HepG2 (cell line): Measurements from ENCODE around the gene ETV6. TPM values are rescaled to one million over a fixed set of nuclear protein-coding genes. Genes with fewer than 3 reads are reported as not detected.

Experiments
- ATAC-seq: fragments of 200-7000 bp; cut with Tn5 transposase; 3 replicates; pipeline ENCODE4 v1.9.1; 2020; ENCODE audit warnings: mild to moderate bottlenecking, moderate library complexity
- BruUV-seq: library from RNA; stranded (reverse); fragments of 400-500 nt; replicated peaks from 2 replicates; lab custom pipeline; 2021; lab: Mats Ljungman, UMichigan
- CTCF ChIA-PET: fragments of 300-600 bp; formaldehyde crosslinking; extraction: SDS; loops from one replicate; lab custom pipeline; 2021; ENCODE audit warnings: low total read pairs, inconsistent platforms, low intra/inter-chr PET ratio; lab: Yijun Ruan, JAX
- POLR2A ChIA-PET: fragments of 350-600 bp; sonication (Branson Sonifier 250); formaldehyde crosslinking; loops from one replicate; lab custom pipeline; 2020; ENCODE audit warnings: antibody characterized with exemption, inconsistent platforms; lab: Yijun Ruan, JAX
- DNase-seq: peaks from one replicate; pipeline ENCODE4 v3.0.0-alpha.2; 2015; ENCODE audit warnings: low spot score
- FAIRE-seq: peaks from 3 replicates; lab custom pipeline; 2011; peaks lifted over from hg19 to GRCh38; lab: Jason Lieb, UNC
- H2AFZ ChIP-seq: one replicate; pipeline ENCODE4 v1.6.1; 2011; ENCODE audit warnings: low read length, inconsistent platforms
- H3K27ac ChIP-seq: fragments of 300-600 bp; 3 replicates; pipeline ENCODE4 v1.8.0; 2011; ENCODE audit warnings: mixed run types, mild to moderate bottlenecking, mixed read lengths, low read length, inconsistent platforms; ENCODE audit not compliant: insufficient read depth; ENCODE audit errors: extremely low read length
- H3K27me3 ChIP-seq, 2 experiments: fragments of 200-600 bp in 1 of 2; 2 replicates in 1 of 2; 3 replicates in 1 of 2; pipeline versions ENCODE4 v1.6.0 to v1.8.0; 2011; ENCODE audit warnings: low read length in 2 of 2, mild to moderate bottlenecking in 2 of 2, moderate library complexity in 2 of 2, inconsistent platforms in 1 of 2; ENCODE audit not compliant: insufficient read depth in 2 of 2, control insufficient read depth in 1 of 2
- H3K36me3 ChIP-seq, 2 experiments: fragments of 200-600 bp in 1 of 2; replicated peaks in 1 of 2; 2 replicates in 1 of 2; 3 replicates in 1 of 2; pipeline versions ENCODE4 v1.5.1 to v1.8.0; 2011; ENCODE audit warnings: low read length in 2 of 2, inconsistent platforms in 1 of 2; ENCODE audit not compliant: insufficient read depth in 2 of 2, control insufficient read depth in 1 of 2
- H3K4me1 ChIP-seq: 2 replicates; pipeline ENCODE4 v1.5.1; 2012; ENCODE audit warnings: low read length, inconsistent platforms; ENCODE audit not compliant: insufficient read depth
- H3K4me2 ChIP-seq: 2 replicates; pipeline ENCODE4 v1.6.0; 2011; ENCODE audit warnings: low read depth, low read length, inconsistent platforms
- H3K4me3 ChIP-seq, 3 experiments: fragments of 200-600 bp in 1 of 3; sonication (generic), shearing (Covaris generic) in 1 of 3; replicated peaks in 1 of 3; 2 replicates each; pipeline ENCODE4 v1.5.1; 2011 to 2016; ENCODE audit warnings: low read length in 3 of 3, inconsistent platforms in 2 of 3, low read depth in 2 of 3, mild to moderate bottlenecking in 2 of 3, control low read depth in 1 of 3, mixed read lengths in 1 of 3; ENCODE audit not compliant: insufficient read depth in 1 of 3
- H3K79me2 ChIP-seq: one replicate; pipeline ENCODE4 v1.6.1; 2011; ENCODE audit warnings: low read length, inconsistent platforms; ENCODE audit not compliant: insufficient read depth
- H3K9ac ChIP-seq: 2 replicates; pipeline ENCODE4 v1.6.0; 2011; ENCODE audit warnings: mild to moderate bottlenecking, low read depth, low read length, inconsistent platforms; ENCODE audit not compliant: insufficient read depth
- H3K9me3 ChIP-seq: 2 replicates; pipeline ENCODE4 v1.5.1; 2012; ENCODE audit warnings: mild to moderate bottlenecking, low read length
- H4K20me1 ChIP-seq: 2 replicates; pipeline ENCODE4 v1.6.0; 2011; ENCODE audit warnings: inconsistent platforms, mild to moderate bottlenecking, low read length, moderate library complexity; ENCODE audit not compliant: insufficient read depth
- AKAP8 ChIP-seq: sonication (generic); formaldehyde crosslinking; IDR thresholded peaks from 2 replicates; pipeline ENCODE4 v1.5.1; 2020; ENCODE audit warnings: mild to moderate bottlenecking, missing genetic modification reagents
- ARID3A ChIP-seq: IDR thresholded peaks from 2 replicates; pipeline ENCODE4 v1.6.1; 2012; ENCODE audit warnings: low read depth, low read length, improper control_type of control experiment
- ATF3 ChIP-seq: sonication (generic); formaldehyde crosslinking; IDR thresholded peaks from 2 replicates; pipeline ENCODE4 v1.4.0; 2020; ENCODE audit warnings: missing genetic modification reagents
- CAMTA2 ChIP-seq: sonication (generic); formaldehyde crosslinking; IDR thresholded peaks from 2 replicates; pipeline ENCODE4 v1.4.0; 2020; ENCODE audit warnings: mild to moderate bottlenecking, missing genetic modification reagents, borderline replicate concordance
- CEBPB ChIP-seq: IDR thresholded peaks from 2 replicates; pipeline ENCODE4 v1.6.1; 2011; ENCODE audit warnings: low read depth, low read length, improper control_type of control experiment, borderline replicate concordance
- CHD2 ChIP-seq: IDR thresholded peaks from 2 replicates; pipeline ENCODE4 v1.6.1; 2011; ENCODE audit warnings: low read depth, low read length, improper control_type of control experiment
- FOXO1 ChIP-seq: sonication (generic); formaldehyde crosslinking; IDR thresholded peaks from 2 replicates; pipeline ENCODE4 v1.4.0; 2020; ENCODE audit warnings: missing genetic modification reagents
- HNRNPL ChIP-seq: fragments of 200-400 bp; formaldehyde crosslinking; IDR thresholded peaks from 2 replicates; pipeline ENCODE4 v1.6.1; 2017; ENCODE audit warnings: mild to moderate bottlenecking, low read depth, low read length
- KDM6A ChIP-seq: IDR thresholded peaks from 2 replicates; pipeline ENCODE4 v1.6.1; 2016; ENCODE audit warnings: low read depth
- MAX ChIP-seq: IDR thresholded peaks from 2 replicates; pipeline ENCODE4 v1.6.1; 2012; ENCODE audit warnings: inconsistent platforms
- MXD3 ChIP-seq: IDR thresholded peaks from 2 replicates; pipeline ENCODE4 v1.6.1; 2016; ENCODE audit warnings: mild to moderate bottlenecking, missing biosample characterization, missing genetic modification reagents
- MXI1 ChIP-seq: IDR thresholded peaks from 3 replicates; pipeline ENCODE4 v1.6.1; 2012; ENCODE audit warnings: low read depth, low read length, inconsistent platforms, borderline replicate concordance
- NFIC ChIP-seq: IDR thresholded peaks from 2 replicates; pipeline ENCODE4 v1.6.1; 2012; ENCODE audit warnings: mild to moderate bottlenecking, low read length, inconsistent platforms
- PAF1 ChIP-seq: IDR thresholded peaks from 2 replicates; pipeline ENCODE4 v1.6.1; 2016; ENCODE audit warnings: missing genetic modification reagents, missing compliant biosample characterization
- REPIN1 ChIP-seq: sonication (generic); formaldehyde crosslinking; IDR thresholded peaks from 2 replicates; pipeline ENCODE4 v1.8.0; 2022; ENCODE audit warnings: missing genetic modification reagents, low read depth, mild to moderate bottlenecking, borderline replicate concordance
- SKI ChIP-seq: fragments of 450-650 bp; IDR thresholded peaks from one replicate; pipeline ENCODE4 v1.6.1; 2018; ENCODE audit warnings: mild to moderate bottlenecking; ENCODE audit not compliant: partially characterized antibody
- SOX5 ChIP-seq: IDR thresholded peaks from 2 replicates; pipeline ENCODE4 v1.6.1; 2016; ENCODE audit warnings: borderline replicate concordance
- TAF15 ChIP-seq: fragments of 200-400 bp; formaldehyde crosslinking; IDR thresholded peaks from one replicate; pipeline ENCODE4 v1.6.1; 2018; ENCODE audit warnings: mild to moderate bottlenecking, low read depth, low read length; ENCODE audit not compliant: poor library complexity, severe bottlenecking
- ZNF543 ChIP-seq: sonication (generic); formaldehyde crosslinking; IDR thresholded peaks from 2 replicates; pipeline ENCODE4 v1.4.0; 2020; ENCODE audit warnings: mild to moderate bottlenecking, missing genetic modification reagents
- ZNF639 ChIP-seq: conservative IDR thresholded peaks from 2 replicates; pipeline ENCODE4 v1.6.1; 2018; ENCODE audit warnings: missing genetic modification reagents
- ZNF644 ChIP-seq: IDR thresholded peaks from 2 replicates; pipeline ENCODE4 v1.6.1; 2016; ENCODE audit warnings: low read depth
- ZNF816 ChIP-seq: sonication (generic); formaldehyde crosslinking; IDR thresholded peaks from 2 replicates; pipeline ENCODE4 v1.8.0; 2022; ENCODE audit warnings: missing genetic modification reagents, mild to moderate bottlenecking, borderline replicate concordance
- WGBS: methylation state at CpG from one replicate; pipeline ENCODE4 v1.1.6; 2017; ENCODE audit warnings: low lambda C conversion rate; 5-methylcytosine and 5-hydroxymethylcytosine counted together
- in situ Hi-C: cut with HindIII; loops from 2 replicates; pipeline ENCODE4 v1.10.0; 2017; ENCODE audit warnings: low pct_unique_long_range_greater_than_20kb; ENCODE audit not compliant: extremely low pct_ligation_motif_present
- intact Hi-C: fragments of 100-400 bp; cut with micrococcal nuclease; formaldehyde crosslinking; loops from one replicate; pipeline ENCODE4 v1.10.0; 2022; ENCODE audit not compliant: unreplicated experiment
- polyA plus RNA-seq, 8 experiments: library from polyadenylated mRNA; depleted of rRNA in 3 of 8; stranded (reverse) in 7 of 8; unstranded in 1 of 8; fragments of >200 nt; fragmentation: Illumina TruSeq in 4 of 8; extraction: Trizol in 4 of 8; gene quantifications; 2 replicates each; pipeline versions ENCODE4 v1.2.1 to v1.2.3, GENCODE V29; 2011 to 2016; ENCODE audit warnings: low read depth in 4 of 8, missing spikeins in 1 of 8, mixed read lengths in 1 of 8; ENCODE audit not compliant: insufficient read depth in 1 of 8
- total RNA-seq, 5 experiments: library from RNA; depleted of rRNA; stranded (reverse); fragments of >200 nt; fragmentation: Illumina TruSeq; extraction: Trizol; gene quantifications; 2 replicates each; pipeline ENCODE4 v1.2.3, GENCODE V29; 2016; ENCODE audit warnings: low read depth in 1 of 5

ETV6 gene
- total and polyA plus RNA-seq, 2 of the 13 experiments (the other 11 are each of a cell fraction or from before 2014, with no cell fraction given), result 2.2 to 3.0 TPM

- intact Hi-C loops, result no loop called here
- in situ Hi-C loops, result no loop called here
- no peak overlapping the region for H3K27ac ChIP-seq
- FAIRE-seq, result no peak
- H3K36me3 ChIP-seq, result no peaks in the 10 kb centered on the region
- ATAC-seq, result peak; percentile 55
- H3K4me2 ChIP-seq, result peak overlapping the region; percentile 33
- H4K20me1 ChIP-seq, result no peaks in the 10 kb centered on the region
- no TSS peak for BruUV-seq
- ChIA-PET POLR2A (interaction anchor here (0.9 kb wide), 1 partner anchor 78 kb away, joined by 3 read pairs; the partner anchor contains the start of gene ETV6), CTCF (no interaction called here)
- no peak overlapping the region for H2AFZ ChIP-seq
- H3K27me3 ChIP-seq, result no peaks in the 10 kb centered on the region
- H3K4me1 ChIP-seq, result peaks cover 28% of the 10 kb centered on the region
- H3K9me3 ChIP-seq, result no peaks in the 10 kb centered on the region
- peak; percentile 56 for DNase-seq
- H3K79me2 ChIP-seq, result no peaks in the 10 kb centered on the region
- H3K4me3 ChIP-seq, result no peak overlapping the region
- H3K9ac ChIP-seq, result no peak overlapping the region
- 77% methylated on average over 4 of the region's 12 CpGs for WGBS
- TF ChIP-seq MXD3 (CRISPR knock-in tag) (no peak), PAF1 (CRISPR knock-in tag) (no peak), TAF15 (no peak), CAMTA2 (no peak), FOXO1 (no peak), SOX5 (peak; percentile 55), NFIC (no peak), ZNF816 (CRISPR knock-in tag) (no peak), MAX (0 out of 2 replicates have a peak, but pooled peaks have one; percentile 21), ZNF639 (no peak), CHD2 (no peak), ARID3A (no peak), AKAP8 (CRISPR knock-in tag) (no peak), HNRNPL (no peak), ZNF543 (CRISPR knock-in tag) (no peak), KDM6A (no peak), REPIN1 (CRISPR knock-in tag) (no peak), SKI (no peak), MXI1 (no peak), ATF3 (CRISPR knock-in tag) (no peak), ZNF644 (CRISPR knock-in tag) (no peak), CEBPB (no peak)
Measured at GRCh38 chr12:11727133-11727664, 77.7 kb downstream of the ETV6 start.
